Measurements from ENCODE around the gene UBE3D.
"Not testable (repeated sequence)": the region's sequence is repeated elsewhere in the genome, so short reads cannot be mapped to it uniquely, and the experiment has no call there.

The UBE3D gene

DNA sequence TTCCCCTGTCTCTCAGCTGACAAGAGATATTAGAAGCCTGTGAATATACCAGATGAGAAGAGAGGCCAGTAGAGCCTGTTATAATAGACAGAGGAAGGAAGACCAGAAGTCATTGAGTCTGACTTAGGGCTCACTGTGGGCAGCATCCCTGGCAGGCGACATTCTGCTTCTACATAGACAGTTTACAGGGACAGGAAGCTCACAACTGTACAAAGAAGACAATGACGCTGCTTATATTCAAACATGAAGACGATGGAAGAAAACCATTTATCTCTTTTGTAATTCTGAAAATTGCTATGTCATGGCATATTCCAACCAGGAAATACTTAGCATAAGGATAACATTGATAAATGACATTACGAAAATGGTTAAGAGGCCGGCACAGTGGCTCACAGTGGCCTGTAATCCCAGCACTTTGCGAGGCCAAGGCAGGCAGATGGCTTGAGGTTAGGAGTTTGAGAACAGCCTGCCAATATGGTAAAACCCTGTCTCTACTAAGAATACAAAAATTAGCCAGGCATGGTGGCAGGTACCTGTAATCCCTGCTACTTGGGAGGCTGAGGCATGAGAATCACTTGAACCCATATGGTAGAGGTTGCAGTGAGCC lies 170.9 kb downstream of the UBE3D start:
- no peak overlapping the region for H3K27ac ChIP-seq
- no peak for TF ChIP-seq ZFX (IDR thresholded peaks at IDR 0.05)
- TF ChIP-seq, protein P1, sequence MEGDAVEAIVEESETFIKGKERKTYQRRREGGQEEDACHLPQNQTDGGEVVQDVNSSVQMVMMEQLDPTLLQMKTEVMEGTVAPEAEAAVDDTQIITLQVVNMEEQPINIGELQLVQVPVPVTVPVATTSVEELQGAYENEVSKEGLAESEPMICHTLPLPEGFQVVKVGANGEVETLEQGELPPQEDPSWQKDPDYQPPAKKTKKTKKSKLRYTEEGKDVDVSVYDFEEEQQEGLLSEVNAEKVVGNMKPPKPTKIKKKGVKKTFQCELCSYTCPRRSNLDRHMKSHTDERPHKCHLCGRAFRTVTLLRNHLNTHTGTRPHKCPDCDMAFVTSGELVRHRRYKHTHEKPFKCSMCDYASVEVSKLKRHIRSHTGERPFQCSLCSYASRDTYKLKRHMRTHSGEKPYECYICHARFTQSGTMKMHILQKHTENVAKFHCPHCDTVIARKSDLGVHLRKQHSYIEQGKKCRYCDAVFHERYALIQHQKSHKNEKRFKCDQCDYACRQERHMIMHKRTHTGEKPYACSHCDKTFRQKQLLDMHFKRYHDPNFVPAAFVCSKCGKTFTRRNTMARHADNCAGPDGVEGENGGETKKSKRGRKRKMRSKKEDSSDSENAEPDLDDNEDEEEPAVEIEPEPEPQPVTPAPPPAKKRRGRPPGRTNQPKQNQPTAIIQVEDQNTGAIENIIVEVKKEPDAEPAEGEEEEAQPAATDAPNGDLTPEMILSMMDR (conservative IDR thresholded peaks at IDR 0.05): no peak

DNA sequence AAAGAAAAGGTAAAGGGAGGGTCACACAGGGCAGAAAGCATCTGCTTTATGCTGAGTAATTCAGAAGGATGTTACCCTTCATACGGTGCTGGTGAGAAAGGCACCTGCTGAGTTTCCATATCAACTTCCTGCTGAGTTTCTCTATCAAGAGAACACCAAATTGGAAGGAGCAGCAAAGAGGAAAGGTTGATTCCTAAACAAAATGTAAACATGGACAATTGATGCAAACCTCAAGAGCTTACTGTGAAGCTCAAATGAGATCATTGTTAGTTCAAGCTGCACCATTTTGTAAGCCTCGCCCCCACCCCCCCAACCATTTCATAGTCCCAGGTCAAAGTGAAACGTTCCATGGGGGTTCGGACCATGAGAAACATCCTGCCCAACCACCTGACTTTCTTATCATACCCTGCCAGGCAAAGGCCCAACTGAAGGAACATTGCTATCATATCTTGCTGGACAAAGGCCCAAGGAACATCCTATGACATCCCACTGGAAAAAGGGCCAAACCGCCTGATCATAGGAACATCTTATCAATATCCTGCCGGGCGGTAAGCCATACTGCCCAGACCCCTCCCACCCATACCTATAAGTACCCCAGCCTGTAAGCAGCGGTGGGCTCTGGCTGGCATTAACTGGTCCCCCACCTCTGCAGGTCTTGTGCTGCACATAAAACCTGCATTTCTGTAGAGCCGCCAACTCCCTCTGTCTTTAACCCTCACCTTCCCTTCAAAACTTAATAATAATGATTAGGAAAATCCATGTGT lies 171.6 kb downstream of the UBE3D start:
- TF ChIP-seq, protein P1 (conservative IDR thresholded peaks at IDR 0.05): no peak
- no peak for TF ChIP-seq ZFX (IDR thresholded peaks at IDR 0.05)

DNA sequence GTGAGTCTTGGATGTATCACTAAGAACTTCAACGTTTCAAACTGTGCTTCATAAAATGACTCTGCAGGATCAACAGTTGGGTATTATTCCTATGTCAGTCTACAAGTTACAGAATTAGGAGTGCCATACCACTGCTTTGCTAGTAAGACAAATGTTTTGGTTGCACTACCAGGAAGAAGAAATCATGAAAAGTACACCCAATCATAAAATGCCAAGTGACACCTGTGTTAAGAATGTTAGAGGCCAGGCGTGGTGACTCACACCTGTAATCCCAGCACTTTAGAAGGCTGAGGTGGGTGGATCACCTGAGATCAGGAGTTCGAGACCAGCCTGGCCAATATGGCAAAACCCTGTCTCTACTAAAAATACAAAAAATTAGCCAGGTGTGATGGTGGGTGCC lies 174.1 kb downstream of the UBE3D start:
- not testable (repeated sequence) for H3K27ac ChIP-seq

More for the DNA sequence above, 171.6 kb downstream of the UBE3D start:
- no peak overlapping the region for H3K27ac ChIP-seq

DNA sequence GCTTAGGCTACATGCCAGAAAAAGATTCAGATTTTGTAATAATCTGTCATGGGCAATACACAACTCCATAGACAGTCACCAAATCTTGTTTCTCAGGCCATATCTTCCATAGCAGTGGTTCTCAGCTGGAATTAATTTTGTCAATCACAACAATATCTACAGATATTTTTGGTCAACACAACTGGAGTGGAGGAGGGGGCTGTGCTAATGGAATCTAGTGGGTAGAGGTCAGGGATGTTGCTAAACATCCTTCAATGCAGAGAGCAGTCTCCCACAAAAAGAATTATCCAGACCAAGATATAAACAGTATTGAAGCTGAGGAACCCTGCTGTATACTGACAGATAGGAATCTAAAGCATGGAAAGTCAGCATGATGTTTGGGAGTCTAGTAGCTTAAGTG lies 174.6 kb downstream of the UBE3D start:
- no peak overlapping the region for H3K27ac ChIP-seq
- no peak for TF ChIP-seq ZFX (IDR thresholded peaks at IDR 0.05)
- TF ChIP-seq, protein P1 (conservative IDR thresholded peaks at IDR 0.05): no peak

DNA sequence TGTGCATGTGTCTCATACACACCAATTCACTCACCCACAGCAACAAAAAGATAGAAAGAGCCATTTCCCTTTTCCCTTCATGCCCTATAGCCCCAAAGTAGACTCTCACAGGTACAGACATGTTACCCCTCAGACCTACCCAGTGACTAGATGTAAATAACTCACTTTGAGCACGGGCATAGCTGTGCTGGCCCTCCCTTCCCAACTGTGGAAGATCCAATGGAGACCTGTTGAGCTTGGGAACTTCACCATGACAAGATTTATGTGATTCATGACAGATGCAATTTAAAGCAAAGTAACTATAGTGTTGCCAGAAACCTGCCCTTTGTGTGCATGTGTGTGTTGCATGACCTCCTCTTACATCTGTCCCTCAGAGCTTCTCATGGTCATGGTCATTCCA lies 175.4 kb downstream of the UBE3D start:
- TF ChIP-seq ZFX (IDR thresholded peaks at IDR 0.05): no peak
- TF ChIP-seq, protein P1 (conservative IDR thresholded peaks at IDR 0.05): no peak
- H3K27ac ChIP-seq: no peak overlapping the region

DNA sequence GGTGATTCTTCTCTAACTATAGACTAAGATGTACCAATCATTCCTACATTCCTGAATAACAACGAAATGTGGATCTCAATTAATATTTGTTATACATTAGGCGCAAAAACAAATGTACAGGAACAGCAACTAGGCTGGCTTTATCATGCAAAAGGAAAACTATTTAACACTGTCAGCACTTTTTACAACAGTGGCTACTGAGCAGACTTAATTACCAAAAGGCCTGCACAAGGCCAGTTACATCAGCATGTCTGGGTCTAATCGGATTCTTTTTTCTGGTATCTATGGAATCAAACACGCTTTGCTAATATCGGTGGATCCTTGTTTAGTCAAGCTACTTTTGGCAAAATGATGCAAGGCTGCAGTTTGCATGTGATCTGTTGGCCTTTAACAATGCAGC lies 176.5 kb downstream of the UBE3D start:
- no peak overlapping the region for H3K27ac ChIP-seq

DNA sequence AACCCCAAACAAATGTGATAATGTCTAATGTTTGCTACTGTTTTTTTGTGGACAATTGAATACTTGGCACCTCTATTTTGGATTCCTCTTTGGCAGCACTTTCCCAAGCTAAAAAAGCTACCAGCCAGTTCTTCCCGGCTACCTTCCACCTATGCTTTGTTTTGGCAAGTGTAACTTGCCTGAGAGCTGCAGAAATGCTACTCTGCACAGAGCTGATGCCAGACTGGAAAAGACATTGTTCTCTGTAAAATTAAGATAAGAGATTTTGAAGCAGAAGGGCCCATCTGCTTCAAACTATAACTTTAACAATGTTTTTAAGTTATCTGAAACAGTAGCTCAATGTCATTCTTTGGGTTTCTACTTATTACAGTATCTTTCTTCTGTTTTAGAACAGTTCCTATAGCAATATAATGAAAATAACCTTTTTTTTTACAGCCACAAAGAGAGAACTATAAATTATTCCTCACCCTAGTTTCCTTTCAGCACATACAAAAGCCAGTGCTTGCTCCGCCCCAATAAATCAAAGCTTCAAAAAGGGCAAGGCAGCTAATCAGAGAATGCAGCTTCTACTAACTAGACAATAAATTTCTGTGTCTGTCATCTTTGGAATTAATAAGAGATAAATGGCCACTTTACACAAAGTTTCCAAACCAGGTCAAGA lies 183.1 kb downstream of the UBE3D start:
- no peak overlapping the region for H3K27ac ChIP-seq
- TF ChIP-seq, protein P1 (conservative IDR thresholded peaks at IDR 0.05): no peak
- no peak for TF ChIP-seq ZFX (IDR thresholded peaks at IDR 0.05)

More for the DNA sequence above, 176.5 kb downstream of the UBE3D start:
- no peak for TF ChIP-seq ZFX (IDR thresholded peaks at IDR 0.05)
- TF ChIP-seq, protein P1 (conservative IDR thresholded peaks at IDR 0.05): no peak
